ENCODE data around the gene AHCYL2. TPM values are rescaled to one million over a fixed set of nuclear protein-coding genes. Genes with fewer than 3 reads are reported as not detected.
"Not testable (repeated sequence)": the region's sequence is repeated elsewhere in the genome, so short reads cannot be mapped to it uniquely, and the experiment has no call there.

The AHCYL2 gene
- total RNA-seq, 2 donors from 2014 or later: 11.2 to 13.6 TPM

- peak; percentile 92 for DNase-seq (ENCODE audit: low spot score)
- intact Hi-C loops (cut with DNase I): loop anchor here in 1 of 2 donors (5.0 kb wide), 1 partner anchor 99 kb away; no protein-coding TSS in a partner anchor
These were observed 143.0 kb downstream of the AHCYL2 start for GRCh38 chr7:129367700-129368388.

DNA sequence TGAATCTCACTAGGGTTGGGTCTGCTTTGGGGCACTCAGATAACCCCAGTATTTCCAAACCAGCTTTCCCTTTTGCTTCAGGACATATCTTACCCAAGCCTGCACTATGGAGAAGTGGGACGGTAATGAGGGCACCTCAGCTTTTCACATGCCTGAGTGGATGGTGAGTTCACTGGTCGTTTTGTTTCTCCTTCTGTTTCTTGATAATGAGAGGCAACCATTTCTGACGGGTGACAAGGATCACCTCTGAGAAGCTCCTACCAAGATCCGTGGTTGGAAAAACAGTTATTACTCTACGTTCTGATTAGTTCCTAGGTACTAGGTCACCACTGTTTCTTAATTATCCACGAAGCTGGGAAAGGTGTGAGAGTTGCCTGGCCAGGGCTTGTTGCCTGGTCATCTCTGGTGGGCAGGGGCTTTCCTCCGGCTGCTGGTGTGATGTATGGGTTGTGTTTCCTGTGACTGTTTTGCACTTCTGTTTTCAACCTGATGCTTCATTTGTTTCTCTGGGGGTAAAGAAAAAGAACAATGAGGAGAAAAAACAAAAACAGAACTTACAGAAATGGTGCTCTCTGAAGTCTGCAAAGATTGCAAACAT, 143.7 kb downstream of the AHCYL2 start:
- no peak for DNase-seq (ENCODE audit: low spot score)
- intact Hi-C loops (cut with DNase I): loop anchor here in 1 of 2 donors (5.0 kb wide), 1 partner anchor 99 kb away; no protein-coding TSS in a partner anchor

DNA sequence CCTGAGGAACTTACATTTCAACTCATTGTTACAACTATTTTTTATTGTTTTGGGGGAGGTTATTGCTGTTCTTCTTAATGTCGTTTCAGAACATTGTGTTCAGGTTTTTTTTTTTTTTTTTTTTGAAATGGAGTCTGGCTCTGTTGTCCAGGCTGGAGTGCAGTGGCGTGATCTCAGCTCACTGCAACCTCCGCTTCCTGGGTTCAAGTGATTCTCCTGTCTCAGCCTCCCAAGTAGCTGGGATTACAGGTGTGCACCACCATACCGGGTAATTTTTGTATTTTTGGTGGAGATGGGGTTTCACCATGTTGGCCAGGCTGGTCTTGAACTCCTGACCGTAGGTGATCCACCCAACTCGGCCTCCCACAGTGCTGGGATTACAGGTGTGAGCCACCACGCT, 144.6 kb downstream of the AHCYL2 start:
- not testable (repeated sequence) for DNase-seq (ENCODE audit: low spot score)
- intact Hi-C loops (cut with DNase I): loop anchor here in 1 of 2 donors (5.0 kb wide), 1 partner anchor 98 kb away; no protein-coding TSS in a partner anchor

GRCh38 chr7:129370812-129371211, 146.0 kb downstream of the AHCYL2 start:
- intact Hi-C loops (cut with DNase I): loop anchor here in 1 of 2 donors (10.0 kb wide), 1 partner anchor 94 kb away; no protein-coding TSS in a partner anchor
- DNase-seq (ENCODE audit: low spot score): no peak

DNA sequence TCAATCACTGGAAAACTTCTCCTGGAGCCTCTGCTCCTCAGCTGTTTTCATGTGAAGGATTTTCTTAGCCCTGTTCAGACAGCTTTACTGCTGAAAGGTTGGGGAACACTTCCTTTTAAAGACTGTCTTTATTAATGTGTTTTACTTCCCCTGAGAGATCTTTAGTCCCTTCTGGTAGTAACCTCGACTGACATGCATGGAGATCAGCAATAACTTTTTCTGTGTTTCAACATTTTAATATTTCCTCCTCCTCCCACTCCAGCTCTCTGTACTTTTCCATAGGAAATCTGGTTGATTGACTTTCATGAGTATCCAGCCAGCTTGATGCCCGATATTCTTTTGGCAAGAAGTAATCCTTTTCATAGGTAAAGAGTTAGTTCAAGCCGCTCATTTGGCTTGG, 146.7 kb downstream of the AHCYL2 start:
- intact Hi-C loops (cut with DNase I): loop anchor here in 1 of 2 donors (10.0 kb wide), 1 partner anchor 93 kb away; no protein-coding TSS in a partner anchor
- no peak for DNase-seq (ENCODE audit: low spot score)

DNA sequence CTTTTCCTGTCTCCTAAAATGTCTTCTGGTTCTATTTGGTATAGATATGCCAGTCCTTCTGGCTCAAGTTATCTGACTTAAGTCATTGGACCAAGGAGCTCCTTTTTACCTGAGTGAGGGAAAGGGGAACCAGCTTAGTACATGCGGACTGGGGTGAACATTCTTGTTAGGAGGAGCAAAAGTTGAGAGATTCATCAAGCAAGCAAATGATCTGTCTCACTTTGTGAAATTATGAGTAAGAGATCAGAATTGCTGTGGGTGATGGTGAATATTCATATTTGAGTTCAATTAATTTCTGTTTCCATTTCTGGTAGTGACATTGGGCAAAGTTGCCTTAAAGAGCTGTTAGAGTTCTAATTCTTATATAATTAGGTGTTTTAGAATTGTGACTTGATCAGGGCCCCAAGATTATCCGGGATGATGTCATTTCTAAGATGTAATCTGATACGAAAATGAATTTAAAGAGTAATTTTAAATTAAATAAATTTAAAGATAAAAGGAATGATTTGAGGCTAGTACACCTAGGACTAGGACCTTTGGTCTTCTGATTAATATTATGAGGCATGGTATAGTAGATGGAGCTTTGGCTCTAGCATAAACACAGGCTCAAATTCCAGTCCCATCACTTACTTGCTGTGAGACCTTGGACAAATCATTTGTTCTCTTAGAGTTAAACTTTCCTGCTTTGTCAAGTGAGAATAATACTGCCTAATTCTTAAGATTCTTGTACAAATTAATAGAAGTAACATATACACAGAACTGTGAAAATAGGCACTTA, 149.0 kb downstream of the AHCYL2 start:
- intact Hi-C loops (cut with DNase I): loop anchor here in 1 of 2 donors (10.0 kb wide), 1 partner anchor 91 kb away; no protein-coding TSS in a partner anchor
- DNase-seq (ENCODE audit: low spot score): no peak

- DNase-seq (ENCODE audit: low spot score): no peak
- intact Hi-C loops (cut with DNase I): loop anchor here in 1 of 2 donors (10.0 kb wide), 1 partner anchor 89 kb away; no protein-coding TSS in a partner anchor
These were observed 150.5 kb downstream of the AHCYL2 start for GRCh38 chr7:129375141-129375938.

DNA sequence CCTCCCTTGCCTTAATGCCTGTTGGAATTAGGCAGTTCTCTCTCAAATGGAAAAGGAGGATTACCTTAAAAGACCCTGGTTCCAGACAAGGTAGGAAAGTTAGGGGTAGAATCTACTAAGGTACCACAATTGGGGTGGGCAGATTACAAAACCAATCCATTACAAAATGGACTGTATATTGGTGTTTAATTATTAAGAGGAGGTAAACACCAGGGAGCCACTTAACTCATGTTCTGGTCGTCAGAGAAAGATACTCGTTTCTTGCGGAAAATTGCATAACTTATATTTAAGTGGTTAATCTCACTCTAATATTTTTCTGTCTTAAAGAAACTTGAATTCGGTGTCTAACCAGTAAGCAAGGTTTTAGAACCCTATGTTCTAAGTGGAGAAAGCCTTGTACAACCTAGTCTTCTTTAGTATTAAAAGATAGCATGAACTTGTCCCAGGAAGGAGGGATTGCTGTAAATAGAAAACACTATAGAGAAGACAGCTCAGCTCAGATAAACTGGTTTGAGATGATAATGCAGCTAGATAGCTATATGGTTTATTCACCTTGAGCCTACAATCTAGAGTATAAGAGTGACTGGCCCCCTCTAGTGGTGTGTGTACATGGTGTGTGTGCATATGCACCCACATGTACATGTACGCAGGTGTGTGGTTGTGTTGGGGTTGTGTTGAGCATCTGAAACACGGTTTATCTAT, 151.4 kb downstream of the AHCYL2 start:
- intact Hi-C loops (cut with DNase I): loop anchor here in 1 of 2 donors (10.0 kb wide), 1 partner anchor 89 kb away; no protein-coding TSS in a partner anchor
- no peak for DNase-seq (ENCODE audit: low spot score)

DNA sequence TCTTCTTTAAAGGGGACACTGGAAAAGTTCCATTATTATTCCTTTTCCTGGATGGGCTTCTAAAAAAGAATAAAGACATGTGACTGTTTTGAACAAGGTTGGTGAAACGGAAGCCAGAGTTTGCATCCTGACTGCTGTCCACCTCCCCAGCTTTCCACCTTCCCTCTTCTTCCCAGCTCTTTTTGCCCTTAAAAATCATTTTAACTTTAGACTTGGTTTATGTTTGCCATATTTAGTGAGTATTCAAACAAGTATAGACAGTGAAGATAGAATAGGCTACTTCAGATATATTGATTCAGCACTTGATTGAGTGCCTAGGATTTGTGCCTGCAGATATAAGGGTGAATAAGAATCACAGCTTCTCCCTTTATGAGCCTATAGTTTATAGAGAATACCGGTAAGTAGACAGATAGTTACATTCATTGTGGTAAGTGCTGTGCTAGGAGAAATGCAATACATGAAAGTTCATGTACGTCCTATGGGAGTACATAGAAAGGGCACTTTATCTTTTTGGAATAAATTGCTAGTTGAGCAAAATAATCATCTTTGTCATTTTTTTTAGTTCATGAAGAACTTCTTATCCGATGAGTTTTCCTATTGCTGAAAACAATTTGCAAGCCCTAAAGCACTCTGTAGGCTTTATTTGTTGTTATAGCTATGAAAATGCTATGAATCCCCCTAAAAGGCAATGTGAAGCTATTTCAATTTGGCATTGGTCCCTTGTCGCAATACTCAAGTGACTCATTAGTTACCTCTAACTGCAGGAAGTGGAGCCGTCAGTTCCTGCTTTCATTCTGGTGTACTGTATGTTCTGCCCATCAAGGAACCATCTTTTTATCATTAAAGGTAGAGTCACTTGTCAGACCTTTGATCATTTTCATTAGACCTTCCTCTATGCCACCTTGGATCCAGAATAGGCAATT, 152.2 kb downstream of the AHCYL2 start:
- no peak for DNase-seq (ENCODE audit: low spot score)
- intact Hi-C loops (cut with DNase I): loop anchor here in 1 of 2 donors (10.0 kb wide), 1 partner anchor 88 kb away; no protein-coding TSS in a partner anchor

DNA sequence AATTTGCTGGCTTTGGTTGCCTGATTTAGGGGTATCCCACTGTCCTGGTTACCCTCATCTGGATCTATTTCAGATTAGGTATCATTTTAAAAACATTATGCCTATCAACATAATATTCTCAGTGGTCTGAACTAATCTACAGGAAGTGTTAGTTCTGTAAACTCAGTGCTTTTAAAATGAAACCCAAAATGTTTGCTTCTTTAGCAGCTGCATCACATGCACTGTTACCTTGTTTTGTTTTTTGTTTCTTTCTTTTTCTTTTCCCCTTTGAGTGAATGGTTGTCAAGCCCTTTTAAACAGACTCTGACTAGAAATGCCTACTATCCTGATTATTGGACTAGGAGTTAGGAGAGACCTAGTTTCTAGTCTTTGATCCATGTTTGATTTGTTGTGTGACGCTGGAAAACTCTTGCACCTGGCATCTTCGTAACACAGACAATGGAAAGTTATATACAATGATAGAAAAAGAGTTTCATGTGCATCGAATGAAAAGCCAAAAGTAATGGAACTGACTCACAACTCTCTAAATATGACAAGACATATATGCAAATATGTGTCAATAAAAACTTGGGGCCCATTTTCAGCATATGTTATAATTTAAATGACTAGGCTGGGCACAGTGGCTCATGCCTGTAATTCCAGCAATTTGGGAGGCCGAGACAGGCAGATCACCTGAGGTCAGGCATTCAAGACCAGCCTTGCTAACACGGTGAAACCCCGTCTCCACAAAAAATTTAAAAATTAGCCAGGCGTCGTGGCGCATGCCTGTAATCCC, 157.1 kb downstream of the AHCYL2 start:
- intact Hi-C loops (cut with DNase I): no loop called here
- no peak for DNase-seq (ENCODE audit: low spot score)

GRCh38 chr7:129383542-129384132, 158.8 kb downstream of the AHCYL2 start:
- DNase-seq (ENCODE audit: low spot score): no peak
- intact Hi-C loops (cut with DNase I): no loop called here

DNA sequence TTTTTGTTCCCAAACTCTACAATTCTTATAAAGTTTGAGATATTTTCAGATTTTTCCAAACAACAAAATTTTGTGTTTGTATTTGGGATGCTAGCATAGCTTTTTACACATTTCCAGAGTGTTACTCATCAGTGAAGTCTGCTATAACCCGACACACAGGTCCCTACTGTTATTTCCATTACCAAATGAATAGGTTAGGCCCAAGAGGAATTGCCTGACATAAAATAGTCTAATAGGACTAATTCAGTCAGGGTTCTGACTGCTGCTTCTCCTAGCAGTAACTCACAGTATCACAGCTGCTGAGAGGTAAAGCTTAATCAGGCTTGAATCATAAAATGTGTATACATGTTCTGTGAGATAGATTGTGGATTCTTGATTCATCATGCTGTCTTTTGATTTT, 160.3 kb downstream of the AHCYL2 start:
- intact Hi-C loops (cut with DNase I): no loop called here
- no peak for DNase-seq (ENCODE audit: low spot score)

DNA sequence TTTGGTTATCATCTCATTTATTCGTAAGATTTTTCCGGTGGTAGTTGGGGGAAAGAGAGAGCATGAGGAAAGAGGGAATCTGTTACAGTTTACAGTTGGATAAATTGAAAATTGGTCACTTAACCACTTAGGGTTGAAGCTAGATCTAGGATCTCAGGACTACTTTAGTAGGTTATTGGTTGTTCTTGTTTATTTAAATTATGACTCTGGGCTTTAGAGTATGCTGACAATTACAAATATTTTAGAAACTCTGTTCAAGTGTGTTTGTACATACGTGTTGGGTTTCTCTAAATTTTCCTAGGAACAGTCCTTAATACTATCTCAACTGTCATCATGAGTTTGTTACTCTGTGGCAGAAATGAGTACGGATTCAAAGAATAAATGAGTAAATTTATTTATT, 160.8 kb downstream of the AHCYL2 start:
- intact Hi-C loops (cut with DNase I): no loop called here
- DNase-seq (ENCODE audit: low spot score): no peak

DNA sequence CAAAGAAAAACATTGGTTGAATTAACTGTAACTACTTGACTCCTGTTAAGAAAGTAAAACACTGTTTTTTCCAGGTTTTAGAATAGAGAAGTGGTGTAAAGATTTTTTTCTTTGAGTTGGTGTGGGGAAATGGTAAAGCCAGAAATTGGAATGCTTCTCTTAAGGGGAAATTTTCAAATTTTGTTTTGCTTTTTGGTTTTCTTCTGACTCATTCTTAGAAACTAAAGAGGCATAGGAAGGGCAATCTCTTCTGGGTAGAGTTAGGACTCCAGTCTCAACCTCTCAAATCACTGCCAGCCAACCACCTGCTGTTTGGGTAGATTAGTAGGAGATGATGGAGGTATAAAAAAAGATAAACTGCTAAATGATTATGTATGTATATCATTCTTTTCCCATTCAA, 161.7 kb downstream of the AHCYL2 start:
- intact Hi-C loops (cut with DNase I): no loop called here
- DNase-seq (ENCODE audit: low spot score): no peak

DNA sequence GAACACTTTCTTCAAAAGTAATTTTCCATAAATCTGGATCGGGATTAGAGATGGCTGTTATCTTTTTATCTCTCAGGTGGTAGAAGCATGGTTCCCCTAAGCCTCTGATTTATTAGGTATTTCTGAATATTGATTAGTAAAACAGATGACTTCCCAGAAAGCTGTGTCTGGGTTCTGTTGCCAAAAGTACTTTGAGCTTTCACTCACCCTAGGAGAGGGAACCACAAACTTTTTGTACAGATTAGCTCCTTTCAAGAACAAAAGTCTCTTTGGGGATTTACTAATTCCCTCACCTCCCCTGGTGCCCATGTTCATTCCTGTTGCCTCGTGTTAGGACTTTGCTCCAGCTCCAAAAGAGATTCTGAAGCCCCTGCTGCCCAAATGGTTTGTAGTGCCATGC, 162.7 kb downstream of the AHCYL2 start:
- no peak for DNase-seq (ENCODE audit: low spot score)
- intact Hi-C loops (cut with DNase I): no loop called here

Data from posterior vena cava (tissue), 2 donors.